RWPE2 (cell line): ENCODE data around the gene AIFM3.

Experiments
- ATAC-seq: fragments of 200-7000 bp; cut with Tn5 transposase; 3 replicates; pipeline ENCODE4 v1.9.1; 2021; ENCODE audit warnings: low read depth
- DNase-seq: peaks from one replicate; pipeline ENCODE4 v3.0.0-alpha.2; 2020; ENCODE audit warnings: low spot score
- H3K27ac ChIP-seq: fragments of 450-650 bp; 2 replicates; pipeline ENCODE4 v1.5.1; 2017; ENCODE audit warnings: mild to moderate bottlenecking; ENCODE audit not compliant: poor library complexity, severe bottlenecking
- H3K27me3 ChIP-seq: fragments of 250-450 bp; sonication (Bioruptor Pico); 2 replicates; pipeline ENCODE4 v1.5.1; 2021; ENCODE audit warnings: mild to moderate bottlenecking, moderate library complexity; ENCODE audit not compliant: insufficient read depth, poor library complexity, severe bottlenecking
- H3K36me3 ChIP-seq: fragments of 250-450 bp; sonication (Bioruptor Pico); 2 replicates; pipeline ENCODE4 v1.5.1; 2020; ENCODE audit warnings: low read depth, mild to moderate bottlenecking, moderate library complexity
- H3K4me1 ChIP-seq: fragments of 250-450 bp; sonication (Bioruptor Pico); 2 replicates; pipeline ENCODE4 v1.5.1; 2021; ENCODE audit warnings: mild to moderate bottlenecking, moderate library complexity; ENCODE audit not compliant: insufficient read depth, poor library complexity, severe bottlenecking
- H3K4me3 ChIP-seq: fragments of 250-450 bp; sonication (Bioruptor Pico); 2 replicates; pipeline ENCODE4 v1.5.1; 2021; ENCODE audit warnings: mild to moderate bottlenecking, moderate library complexity; ENCODE audit not compliant: severe bottlenecking
- H3K9me3 ChIP-seq: fragments of 250-450 bp; sonication (Bioruptor Pico); 2 replicates; pipeline ENCODE4 v1.5.1; 2021; ENCODE audit warnings: mild to moderate bottlenecking, moderate library complexity; ENCODE audit not compliant: severe bottlenecking
- TF ChIP-seq, protein P1 (sequence below): fragments of 450-650 bp; IDR thresholded peaks from one replicate; pipeline ENCODE4 v1.5.1; 2017; ENCODE audit warnings: mild to moderate bottlenecking, moderate library complexity; ENCODE audit not compliant: poor library complexity, severe bottlenecking

AIFM3 gene

DNA sequence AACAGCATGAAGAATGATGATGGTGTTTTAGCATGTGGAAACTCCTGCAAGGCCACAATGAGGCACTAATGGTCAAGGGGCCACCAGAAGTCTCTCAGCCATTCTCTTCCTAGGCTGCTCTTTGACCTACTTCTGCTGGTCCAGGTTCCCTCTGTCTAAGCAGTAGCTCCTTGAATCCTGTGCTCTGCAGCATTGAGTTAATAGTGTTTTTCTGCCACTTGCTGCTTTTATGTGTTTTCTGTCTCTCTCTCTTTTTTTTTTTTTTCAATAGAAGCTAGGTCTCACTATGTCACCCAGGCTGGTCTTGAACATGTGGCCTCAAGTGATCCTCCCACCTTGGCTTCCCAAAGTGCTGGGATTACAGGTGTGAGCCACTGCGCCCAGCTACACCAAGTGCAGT, 20.1 kb upstream of the AIFM3 start:
- H3K4me1 ChIP-seq: peaks cover 40% of the 10 kb centered on the region
- DNase-seq (no peak), ATAC-seq (no peak)
- H3K36me3 ChIP-seq: peaks cover 40% of the 10 kb centered on the region
- H3K4me3 ChIP-seq: no peak overlapping the region
- H3K9me3 ChIP-seq: no peaks in the 10 kb centered on the region
- H3K27ac ChIP-seq: peak overlapping the region; percentile 81
- TF ChIP-seq, protein P1, sequence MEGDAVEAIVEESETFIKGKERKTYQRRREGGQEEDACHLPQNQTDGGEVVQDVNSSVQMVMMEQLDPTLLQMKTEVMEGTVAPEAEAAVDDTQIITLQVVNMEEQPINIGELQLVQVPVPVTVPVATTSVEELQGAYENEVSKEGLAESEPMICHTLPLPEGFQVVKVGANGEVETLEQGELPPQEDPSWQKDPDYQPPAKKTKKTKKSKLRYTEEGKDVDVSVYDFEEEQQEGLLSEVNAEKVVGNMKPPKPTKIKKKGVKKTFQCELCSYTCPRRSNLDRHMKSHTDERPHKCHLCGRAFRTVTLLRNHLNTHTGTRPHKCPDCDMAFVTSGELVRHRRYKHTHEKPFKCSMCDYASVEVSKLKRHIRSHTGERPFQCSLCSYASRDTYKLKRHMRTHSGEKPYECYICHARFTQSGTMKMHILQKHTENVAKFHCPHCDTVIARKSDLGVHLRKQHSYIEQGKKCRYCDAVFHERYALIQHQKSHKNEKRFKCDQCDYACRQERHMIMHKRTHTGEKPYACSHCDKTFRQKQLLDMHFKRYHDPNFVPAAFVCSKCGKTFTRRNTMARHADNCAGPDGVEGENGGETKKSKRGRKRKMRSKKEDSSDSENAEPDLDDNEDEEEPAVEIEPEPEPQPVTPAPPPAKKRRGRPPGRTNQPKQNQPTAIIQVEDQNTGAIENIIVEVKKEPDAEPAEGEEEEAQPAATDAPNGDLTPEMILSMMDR: no peak
- H3K27me3 ChIP-seq: no peaks in the 10 kb centered on the region

DNA sequence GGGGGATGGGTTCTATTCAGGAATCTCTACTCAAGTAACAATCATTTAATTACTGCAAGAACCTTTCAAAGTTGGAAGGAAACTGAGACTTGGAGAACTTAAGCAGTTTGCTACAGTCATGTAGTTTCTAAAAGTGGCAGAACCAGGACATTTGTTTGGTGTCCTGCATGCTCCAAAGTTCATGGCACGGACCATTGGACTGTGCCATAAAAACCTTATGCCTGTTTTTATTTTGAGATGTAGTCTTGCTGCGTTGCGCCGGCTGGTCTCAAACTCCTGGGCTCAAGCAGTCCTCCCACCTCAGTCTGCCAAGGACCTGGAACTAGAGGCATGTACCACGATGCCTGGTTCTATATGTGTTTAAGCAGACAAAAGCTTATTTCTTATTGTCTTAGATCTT, 18.6 kb upstream of the AIFM3 start:
- H3K27me3 ChIP-seq: no peaks in the 10 kb centered on the region
- peaks cover 51% of the 10 kb centered on the region for H3K36me3 ChIP-seq
- DNase-seq: no peak
- no peak overlapping the region for H3K27ac ChIP-seq
- no peak overlapping the region for H3K4me3 ChIP-seq
- no peaks in the 10 kb centered on the region for H3K9me3 ChIP-seq
- peaks cover 48% of the 10 kb centered on the region for H3K4me1 ChIP-seq
- no peak for ATAC-seq
- TF ChIP-seq, protein P1: no peak

DNA sequence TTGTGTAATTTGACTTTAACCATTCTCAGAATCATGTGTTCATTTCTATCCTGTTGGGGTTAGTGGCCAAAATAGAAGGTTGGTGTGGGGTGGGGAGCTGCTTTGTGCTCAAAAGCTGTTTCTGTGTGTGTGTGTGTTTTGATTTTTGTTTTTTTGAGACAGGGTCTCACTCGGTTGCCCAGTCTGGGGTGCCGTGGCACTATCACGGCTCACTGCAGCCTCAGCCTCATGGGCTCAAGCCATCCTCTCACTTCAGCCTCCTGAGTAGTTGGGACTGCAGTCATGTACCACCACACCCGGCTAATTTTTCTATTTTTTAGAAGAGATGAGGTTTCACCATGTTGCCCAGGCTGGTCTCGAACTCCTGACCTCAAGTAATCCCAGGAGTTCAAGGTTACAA, 18.1 kb upstream of the AIFM3 start:
- peaks cover 52% of the 10 kb centered on the region for H3K4me1 ChIP-seq
- no peaks in the 10 kb centered on the region for H3K9me3 ChIP-seq
- TF ChIP-seq, protein P1: no peak
- ATAC-seq (no peak), DNase-seq (no peak)
- H3K27me3 ChIP-seq: no peaks in the 10 kb centered on the region
- H3K27ac ChIP-seq: no peak overlapping the region
- H3K36me3 ChIP-seq: peaks cover 55% of the 10 kb centered on the region
- no peak overlapping the region for H3K4me3 ChIP-seq

DNA sequence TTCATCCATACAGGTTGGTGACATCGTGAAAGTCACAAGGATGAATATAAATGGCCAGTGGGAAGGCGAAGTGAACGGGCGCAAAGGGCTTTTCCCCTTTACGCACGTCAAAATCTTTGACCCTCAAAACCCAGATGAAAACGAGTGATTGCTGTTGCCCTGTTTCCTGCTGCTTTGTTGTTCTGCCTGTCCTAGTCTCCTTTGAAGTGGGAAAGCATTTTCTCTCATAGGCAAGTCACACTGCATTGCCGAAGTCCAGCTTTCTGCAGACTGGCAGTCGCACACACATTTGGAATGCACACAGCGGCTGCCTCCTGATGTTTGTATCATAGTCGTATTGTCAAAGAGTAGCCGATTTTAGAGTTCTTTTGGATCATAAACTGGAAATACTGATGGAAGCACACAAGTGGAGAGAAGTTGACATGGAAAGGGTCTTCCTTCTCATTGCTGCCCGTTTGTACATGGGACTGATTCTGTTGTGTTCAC, 17.3 kb upstream of the AIFM3 start:
- no peaks in the 10 kb centered on the region for H3K9me3 ChIP-seq
- no peak for DNase-seq
- TF ChIP-seq, protein P1: no peak
- peaks cover 54% of the 10 kb centered on the region for H3K4me1 ChIP-seq
- no peak overlapping the region for H3K4me3 ChIP-seq
- H3K27ac ChIP-seq: peak overlapping the region; percentile 85
- ATAC-seq: no peak
- H3K27me3 ChIP-seq: no peaks in the 10 kb centered on the region
- H3K36me3 ChIP-seq: peaks cover 62% of the 10 kb centered on the region

DNA sequence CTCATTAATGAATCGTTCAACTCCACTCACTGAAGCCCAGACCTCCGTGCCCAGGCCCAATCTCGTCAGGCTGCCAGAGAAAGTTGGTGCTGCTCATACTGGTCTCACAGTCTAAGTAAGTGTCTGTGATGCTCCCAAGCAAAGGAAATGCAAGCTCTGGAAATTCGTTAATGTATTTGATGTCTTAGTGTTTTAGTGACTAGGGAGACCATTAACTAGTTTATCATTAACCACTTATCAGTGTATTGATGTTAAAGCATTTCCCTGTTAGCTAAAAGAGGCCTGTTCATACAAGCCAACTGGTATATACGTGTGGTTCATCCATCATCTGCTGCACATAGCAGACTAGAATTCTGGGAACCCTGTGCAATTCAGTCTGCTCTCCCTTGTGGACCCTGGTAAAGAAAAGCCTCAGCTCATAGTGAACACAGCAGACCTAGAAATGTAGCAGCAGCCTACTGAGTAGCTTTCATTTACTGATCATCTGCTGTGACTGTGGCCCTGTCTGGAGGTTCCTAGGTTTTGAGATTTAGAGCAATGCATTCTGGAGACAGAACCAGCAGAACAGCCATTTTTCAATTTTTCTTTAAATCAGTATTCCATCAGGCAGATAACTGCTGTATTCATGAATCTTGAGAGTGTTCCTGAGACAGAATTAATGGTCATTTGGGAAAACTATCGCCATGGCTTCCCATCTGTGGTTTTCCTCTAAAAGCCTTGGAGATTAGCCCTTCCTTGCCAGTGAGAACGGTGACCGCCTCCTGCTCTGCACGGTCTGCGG, 15.7 kb upstream of the AIFM3 start:
- no peak for DNase-seq
- Histone ChIP-seq H3K27ac (peak overlapping the region; percentile 85), H3K36me3 (peaks cover 63% of the 10 kb centered on the region)

More for the DNA sequence above, 15.7 kb upstream of the AIFM3 start:
- Histone ChIP-seq H3K4me3 (no peak overlapping the region), H3K27me3 (no peaks in the 10 kb centered on the region), H3K9me3 (no peaks in the 10 kb centered on the region), H3K4me1 (peaks cover 46% of the 10 kb centered on the region)
- TF ChIP-seq, protein P1: no peak
- no peak for ATAC-seq
